HCT116 (cell line): ENCODE measurements around the gene LSS. TPM values are rescaled to one million over a fixed set of nuclear protein-coding genes. Genes with fewer than 3 reads are reported as not detected.

Experiments used
- ATAC-seq: fragments of 200-7000 bp; cut with Tn5 transposase; 2 replicates; pipeline ENCODE4 v1.9.1; 2020; ENCODE audit warnings: mild to moderate bottlenecking, moderate library complexity
- BruUV-seq: library from RNA; stranded (reverse); fragments of 400-500 nt; replicated peaks from 2 replicates; lab custom pipeline; 2021; lab: Mats Ljungman, UMichigan
- CTCF ChIA-PET: fragments of 300-600 bp; sonication (Branson Sonifier 250); formaldehyde crosslinking; loops from one replicate; lab custom pipeline; 2021; ENCODE audit warnings: antibody characterized with exemption; lab: Charles Lee
- POLR2A ChIA-PET: fragments of 300-600, 350-600 bp; sonication (Branson Sonifier 250); formaldehyde crosslinking; loops from one replicate; lab custom pipeline; 2021; ENCODE audit warnings: antibody characterized with exemption; lab: Charles Lee
- RAD21 ChIA-PET, 2 experiments: fragments of 300-600 bp; sonication (Branson Sonifier 250); formaldehyde crosslinking; loops; one replicate each; lab custom pipeline; 2023; ENCODE audit warnings: low total read pairs in 2 of 2; ENCODE audit not compliant: uncharacterized antibody in 2 of 2, unreplicated experiment in 2 of 2, low non-redundant PET in 1 of 2; lab: Charles Lee
- DNase-seq: peaks from one replicate; pipeline ENCODE4 v3.0.0-alpha.2; 2010; ENCODE audit warnings: low read depth, low spot score
- H2AFZ ChIP-seq: fragments of 200-600 bp; shearing (Covaris generic), sonication (generic); 2 replicates; pipeline ENCODE4 v1.6.1; 2017; ENCODE audit warnings: low read depth, mixed run types, mixed read lengths, antibody characterized with exemption, low read length; ENCODE audit not compliant: poor library complexity, severe bottlenecking
- H3K27ac ChIP-seq: 2 replicates; pipeline ENCODE4 v1.5.1; 2012; ENCODE audit warnings: low read depth, low read length
- H3K27me3 ChIP-seq: fragments of 200-600 bp; sonication (generic); 2 replicates; pipeline ENCODE4 v1.6.1; 2016; ENCODE audit warnings: mixed run types, low read length, mixed read lengths; ENCODE audit not compliant: insufficient read depth
- H3K36me3 ChIP-seq, 2 experiments: fragments of 200-500 bp in 1 of 2; fragments of 200-600 bp in 1 of 2; sonication (Bioruptor generic) in 1 of 2; sonication (generic) in 1 of 2; 2 replicates each; pipeline versions ENCODE4 v1.5.1 to v1.6.1; 2014 to 2016; ENCODE audit warnings: low read length in 2 of 2, inconsistent platforms in 1 of 2, mixed read lengths in 1 of 2, mixed run types in 1 of 2; ENCODE audit not compliant: insufficient read depth in 2 of 2, control insufficient read depth in 1 of 2
- H3K4me1 ChIP-seq, 2 experiments: fragments of 200-600 bp in 1 of 2; sonication (generic) in 1 of 2; 2 replicates each; pipeline versions ENCODE4 v1.5.1 to v1.6.1; 2012 to 2017; ENCODE audit warnings: low read length in 2 of 2, inconsistent platforms in 1 of 2, mild to moderate bottlenecking in 1 of 2, mixed read lengths in 1 of 2, mixed run types in 1 of 2, moderate library complexity in 1 of 2; ENCODE audit not compliant: insufficient read depth in 2 of 2, control insufficient read depth in 1 of 2
- H3K4me2 ChIP-seq: fragments of 200-600 bp; sonication (generic); 2 replicates; pipeline ENCODE4 v1.6.1; 2017; ENCODE audit warnings: mixed run types, low read length, mixed read lengths
- H3K4me3 ChIP-seq, 2 experiments: fragments of 200-600 bp in 1 of 2; sonication (generic) in 1 of 2; replicated peaks in 1 of 2; 2 replicates each; pipeline ENCODE4 v1.5.1; 2011 to 2016; ENCODE audit warnings: low read length in 2 of 2, control low read depth in 1 of 2, low read depth in 1 of 2, mild to moderate bottlenecking in 1 of 2, mixed read lengths in 1 of 2, mixed run types in 1 of 2
- H3K79me2 ChIP-seq: fragments of 200-600 bp; sonication (generic); 2 replicates; pipeline ENCODE4 v1.6.1; 2017; ENCODE audit warnings: mild to moderate bottlenecking, mixed run types, low read length, moderate library complexity, mixed read lengths; ENCODE audit not compliant: insufficient read depth
- H3K9ac ChIP-seq: fragments of 200-600 bp; sonication (generic); 2 replicates; pipeline ENCODE4 v1.6.1; 2016; ENCODE audit warnings: low read length, mixed read lengths
- H3K9me2 ChIP-seq: fragments of 200-600 bp; sonication (generic), shearing (Covaris generic); 2 replicates; pipeline ENCODE4 v1.6.1; 2017; ENCODE audit warnings: mixed run types, mild to moderate bottlenecking, moderate library complexity; ENCODE audit not compliant: insufficient read depth
- H3K9me3 ChIP-seq, 2 experiments: fragments of 200-500 bp in 1 of 2; fragments of 200-600 bp in 1 of 2; sonication (Bioruptor generic) in 1 of 2; sonication (generic) in 1 of 2; 2 replicates each; pipeline ENCODE4 v1.6.1; 2014 to 2017; ENCODE audit warnings: low read length in 2 of 2, mixed read lengths in 2 of 2, inconsistent platforms in 1 of 2, low read depth in 1 of 2, mild to moderate bottlenecking in 1 of 2, mixed run types in 1 of 2, moderate library complexity in 1 of 2; ENCODE audit not compliant: control insufficient read depth in 1 of 2, insufficient read depth in 1 of 2
- H4K20me1 ChIP-seq: fragments of 200-600 bp; sonication (generic), shearing (Covaris generic); 2 replicates; pipeline ENCODE4 v1.6.1; 2017; ENCODE audit warnings: mixed run types, mild to moderate bottlenecking, moderate library complexity; ENCODE audit not compliant: insufficient read depth
- CTCF ChIP-seq, 3 experiments: fragments of 200-600 bp in 1 of 3; sonication (generic) in 1 of 3; IDR thresholded peaks in 2 of 3; conservative IDR thresholded peaks in 1 of 3; 2 replicates each; pipeline ENCODE4 v1.5.1; 2012 to 2017; ENCODE audit warnings: low read depth in 2 of 3, low read length in 2 of 3, antibody characterized with exemption in 1 of 3, borderline replicate concordance in 1 of 3, control low read depth in 1 of 3, mild to moderate bottlenecking in 1 of 3, mixed read lengths in 1 of 3, mixed run types in 1 of 3, moderate library complexity in 1 of 3; ENCODE audit not compliant: insufficient read depth in 1 of 3
- TCF7L2 ChIP-seq: IDR thresholded peaks from 2 replicates; pipeline ENCODE4 v1.7.0; 2011; ENCODE audit warnings: borderline replicate concordance, inconsistent platforms; ENCODE audit not compliant: insufficient read depth, insufficient read length; ENCODE audit errors: extremely low read depth
- YY1 ChIP-seq: IDR thresholded peaks from 2 replicates; pipeline ENCODE4 v1.6.1; 2011; ENCODE audit warnings: low read length, low read depth, moderate library complexity, mild to moderate bottlenecking; ENCODE audit not compliant: insufficient replicate concordance; ENCODE audit errors: extremely low read depth
- ZFX ChIP-seq: fragments of 450-650 bp; IDR thresholded peaks from 2 replicates; pipeline ENCODE4 v1.6.1; 2017
- intact Hi-C: fragments of 100-400 bp; cut with micrococcal nuclease; formaldehyde crosslinking; loops from 2 replicates; pipeline ENCODE4 v1.10.0; 2022
- total RNA-seq: library from RNA; stranded (reverse); gene quantifications from one replicate; pipeline ENCODE4 v1.2.1, GENCODE V29; 2021; ENCODE audit not compliant: unreplicated experiment

Gene LSS
- total RNA-seq, 1 experiment from 2014 or later, result 44.7 TPM

- intact Hi-C loops, result no loop called here
- H3K9ac ChIP-seq, result no peak overlapping the region
- H3K27ac ChIP-seq, result no peak overlapping the region
- H3K27me3 ChIP-seq, result no peaks in the 10 kb centered on the region
- no peak overlapping the region for H3K4me2 ChIP-seq
- H3K79me2 ChIP-seq, result no peaks in the 10 kb centered on the region
- RAD21 ChIA-PET, result interaction anchor here in 1 of 2 experiments (0.7 kb wide), 1 partner anchor 44 kb away, joined by 3 read pairs; no protein-coding TSS in a partner anchor
- TF ChIP-seq YY1 (no peak), ZFX (no peak), TCF7L2 (no peak), CTCF (IDR thresholded peaks at IDR 0.05 in 2 of 3, conservative IDR thresholded peaks at IDR 0.05 in 1 of 3; ENCODE audit: borderline replicate concordance in 1 of 3, insufficient read depth in 1 of 3, low read depth in 2 of 3, low read length in 2 of 3) (no peak)
- POLR2A ChIA-PET, result no interaction called here
- ATAC-seq (no peak), DNase-seq (no peak)
- no peaks in the 10 kb centered on the region for H3K4me1 ChIP-seq
- no peak overlapping the region for H3K4me3 ChIP-seq
- H3K36me3 ChIP-seq, result no peaks in the 10 kb centered on the region
- H4K20me1 ChIP-seq, result no peaks in the 10 kb centered on the region
- CTCF ChIA-PET, result interaction anchor here (1.0 kb wide), 1 partner anchor 72 kb away, joined by 3 read pairs; no protein-coding TSS in a partner anchor
- BruUV-seq, result no TSS peak
- no peak overlapping the region for H2AFZ ChIP-seq
- no peaks in the 10 kb centered on the region for H3K9me2 ChIP-seq
- H3K9me3 ChIP-seq, result no peaks in the 10 kb centered on the region
Observed at GRCh38 chr21:46215436-46216131, 13.0 kb downstream of the LSS start.
